B cell (primary cell): ENCODE data around the gene CGB1.
"Not testable (repeated sequence)": the region's sequence is repeated elsewhere in the genome, so short reads cannot be mapped to it uniquely, and the experiment has no call there.

Experiments used
- CTCF ChIP-seq: fragments of 200-600 bp; IDR thresholded peaks from one replicate; pipeline ENCODE4 v1.8.0; 2022; ENCODE audit warnings: antibody characterized with exemption, mild to moderate bottlenecking
- EZH2 ChIP-seq: IDR thresholded peaks from 2 replicates; pipeline ENCODE4 v1.6.1; 2012; ENCODE audit warnings: borderline replicate concordance, low read depth, mild to moderate bottlenecking, moderate library complexity, low read length; ENCODE audit not compliant: insufficient read depth, poor library complexity, severe bottlenecking

GRCh38 chr19:49038557-49039276 is 2.0 kb upstream of the CGB1 start:
- not testable (repeated sequence) for TF ChIP-seq CTCF, EZH2
